GM12864 (cell line): ENCODE data around the gene DSCAM.

ENCODE experiments used
- DNase-seq: peaks from one replicate; pipeline ENCODE4 v3.0.0-alpha.2; 2011; ENCODE audit warnings: low read depth
- H3K4me3 ChIP-seq: 2 replicates; pipeline ENCODE4 v1.5.1; 2011; ENCODE audit warnings: mild to moderate bottlenecking, low read depth, low read length, control low read depth
- CTCF ChIP-seq: IDR thresholded peaks from 2 replicates; pipeline ENCODE4 v1.5.1; 2011; ENCODE audit warnings: low read depth, mild to moderate bottlenecking, moderate library complexity, low read length, control low read depth, inconsistent platforms; ENCODE audit errors: missing control alignments

The DSCAM gene

GRCh38 chr21:40496116-40496515, 350.8 kb downstream of the DSCAM start:
- no peak for TF ChIP-seq CTCF
- no peak overlapping the region for H3K4me3 ChIP-seq
- DNase-seq: no peak

- no peak for DNase-seq
- H3K4me3 ChIP-seq: no peak overlapping the region
- no peak for TF ChIP-seq CTCF
Measured at GRCh38 chr21:40490408-40490807, 356.6 kb downstream of the DSCAM start.

- no peak for TF ChIP-seq CTCF
- DNase-seq: no peak
- no peak overlapping the region for H3K4me3 ChIP-seq
Measured at GRCh38 chr21:40489001-40489400, 358.0 kb downstream of the DSCAM start.

GRCh38 chr21:40481764-40482163, 365.2 kb downstream of the DSCAM start:
- TF ChIP-seq CTCF: no peak
- DNase-seq: no peak
- H3K4me3 ChIP-seq: no peak overlapping the region

GRCh38 chr21:40474513-40474912, 372.4 kb downstream of the DSCAM start:
- H3K4me3 ChIP-seq: no peak overlapping the region
- DNase-seq: no peak
- TF ChIP-seq CTCF: no peak

- TF ChIP-seq CTCF: no peak
- no peak for DNase-seq
- no peak overlapping the region for H3K4me3 ChIP-seq
Measured at GRCh38 chr21:40472013-40472412, 374.9 kb downstream of the DSCAM start.

- TF ChIP-seq CTCF: no peak
- no peak overlapping the region for H3K4me3 ChIP-seq
- DNase-seq: no peak
Measured at GRCh38 chr21:40471103-40471502, 375.9 kb downstream of the DSCAM start.
